ENCODE data around the gene SRM. TPM values are rescaled to one million over a fixed set of nuclear protein-coding genes. Genes with fewer than 3 reads are reported as not detected.
A peak's percentile ranks its signal among the peaks of the same experiment; 100 is the strongest.
"Not testable (repeated sequence)": the region's sequence is repeated elsewhere in the genome, so short reads cannot be mapped to it uniquely, and the experiment has no call there.

The SRM gene
- total RNA-seq, 1 donor, result 21.0 TPM

- no peaks in the 10 kb centered on the region for H3K9me3 ChIP-seq (ENCODE audit: low read depth, low read length)
- TF ChIP-seq, protein P1, sequence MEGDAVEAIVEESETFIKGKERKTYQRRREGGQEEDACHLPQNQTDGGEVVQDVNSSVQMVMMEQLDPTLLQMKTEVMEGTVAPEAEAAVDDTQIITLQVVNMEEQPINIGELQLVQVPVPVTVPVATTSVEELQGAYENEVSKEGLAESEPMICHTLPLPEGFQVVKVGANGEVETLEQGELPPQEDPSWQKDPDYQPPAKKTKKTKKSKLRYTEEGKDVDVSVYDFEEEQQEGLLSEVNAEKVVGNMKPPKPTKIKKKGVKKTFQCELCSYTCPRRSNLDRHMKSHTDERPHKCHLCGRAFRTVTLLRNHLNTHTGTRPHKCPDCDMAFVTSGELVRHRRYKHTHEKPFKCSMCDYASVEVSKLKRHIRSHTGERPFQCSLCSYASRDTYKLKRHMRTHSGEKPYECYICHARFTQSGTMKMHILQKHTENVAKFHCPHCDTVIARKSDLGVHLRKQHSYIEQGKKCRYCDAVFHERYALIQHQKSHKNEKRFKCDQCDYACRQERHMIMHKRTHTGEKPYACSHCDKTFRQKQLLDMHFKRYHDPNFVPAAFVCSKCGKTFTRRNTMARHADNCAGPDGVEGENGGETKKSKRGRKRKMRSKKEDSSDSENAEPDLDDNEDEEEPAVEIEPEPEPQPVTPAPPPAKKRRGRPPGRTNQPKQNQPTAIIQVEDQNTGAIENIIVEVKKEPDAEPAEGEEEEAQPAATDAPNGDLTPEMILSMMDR (IDR thresholded peaks at IDR 0.05; ENCODE audit: extremely low read depth, low read depth, low read length), result no peak
- H3K27ac ChIP-seq (ENCODE audit: low read depth, low read length), result peak overlapping the region; percentile 74
- H3K4me2 ChIP-seq (ENCODE audit: insufficient read depth, low read length), result peak overlapping the region; percentile 79
- peaks cover 15% of the 10 kb centered on the region for H3K4me1 ChIP-seq (ENCODE audit: insufficient read depth, low read length)
- H2AFZ ChIP-seq (ENCODE audit: low read length), result peak overlapping the region; percentile 95
- H3K79me2 ChIP-seq (ENCODE audit: insufficient read depth, low read length), result peaks cover 19% of the 10 kb centered on the region
- H3K4me3 ChIP-seq (ENCODE audit: insufficient read depth, low read length), result peak overlapping the region; percentile 98
- H3K36me3 ChIP-seq (ENCODE audit: insufficient read depth, low read length), result peaks cover 31% of the 10 kb centered on the region
- H3K27me3 ChIP-seq (ENCODE audit: insufficient read depth, low read length), result no peaks in the 10 kb centered on the region
- DNase-seq (ENCODE audit: insufficient read length, low spot score, missing footprints), result no peak
- no peaks in the 10 kb centered on the region for H4K20me1 ChIP-seq (ENCODE audit: insufficient read depth, low read length)
These were observed 39.1 kb upstream of the SRM start for GRCh38 chr1:11098931-11099309.

GRCh38 chr1:11083784-11084183 is 24.0 kb upstream of the SRM start:
- H3K27ac ChIP-seq (ENCODE audit: low read depth, low read length); H3K4me2 ChIP-seq (ENCODE audit: insufficient read depth, low read length); DNase-seq (ENCODE audit: insufficient read length, low spot score, missing footprints); H3K79me2 ChIP-seq (ENCODE audit: insufficient read depth, low read length); H3K4me3 ChIP-seq (ENCODE audit: insufficient read depth, low read length); H3K27me3 ChIP-seq (ENCODE audit: insufficient read depth, low read length); H2AFZ ChIP-seq (ENCODE audit: low read length); H3K4me1 ChIP-seq (ENCODE audit: insufficient read depth, low read length); H3K9me3 ChIP-seq (ENCODE audit: low read depth, low read length); H4K20me1 ChIP-seq (ENCODE audit: insufficient read depth, low read length): not testable (repeated sequence)
- H3K36me3 ChIP-seq (ENCODE audit: insufficient read depth, low read length), result peaks cover 53% of the 10 kb centered on the region

DNA sequence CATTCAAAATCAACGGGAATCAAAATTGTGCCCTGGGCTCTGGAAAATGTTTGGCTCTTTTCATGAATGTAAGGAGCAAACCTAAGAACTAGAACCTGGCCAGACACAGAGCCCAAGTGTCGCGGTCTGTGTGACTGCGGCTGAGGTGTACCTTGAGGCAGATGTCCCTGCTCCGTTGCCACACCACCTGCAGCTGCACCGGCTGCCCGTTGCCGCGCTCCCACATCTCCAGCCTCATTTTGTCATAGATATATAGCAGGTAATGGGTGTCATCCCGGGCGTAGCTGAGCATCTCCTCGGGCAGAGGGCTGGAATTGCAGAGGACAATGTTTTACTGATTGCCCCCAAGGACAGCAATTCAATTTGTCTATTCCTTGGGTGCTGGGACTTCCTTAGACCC is 21.1 kb upstream of the SRM start:
- no peaks in the 10 kb centered on the region for H3K4me1 ChIP-seq (ENCODE audit: insufficient read depth, low read length)
- no peak overlapping the region for H3K27ac ChIP-seq (ENCODE audit: low read depth, low read length)
- no peaks in the 10 kb centered on the region for H3K27me3 ChIP-seq (ENCODE audit: insufficient read depth, low read length)
- no peak for DNase-seq (ENCODE audit: insufficient read length, low spot score, missing footprints)
- no peaks in the 10 kb centered on the region for H3K79me2 ChIP-seq (ENCODE audit: insufficient read depth, low read length)
- H3K4me3 ChIP-seq (ENCODE audit: insufficient read depth, low read length), result no peak overlapping the region
- no peaks in the 10 kb centered on the region for H3K9me3 ChIP-seq (ENCODE audit: low read depth, low read length)
- TF ChIP-seq, protein P1 (IDR thresholded peaks at IDR 0.05; ENCODE audit: extremely low read depth, low read depth, low read length), result no peak
- H2AFZ ChIP-seq (ENCODE audit: low read length), result no peak overlapping the region
- H3K4me2 ChIP-seq (ENCODE audit: insufficient read depth, low read length), result no peak overlapping the region
- peaks cover 50% of the 10 kb centered on the region for H3K36me3 ChIP-seq (ENCODE audit: insufficient read depth, low read length)
- H4K20me1 ChIP-seq (ENCODE audit: insufficient read depth, low read length), result no peaks in the 10 kb centered on the region

DNA sequence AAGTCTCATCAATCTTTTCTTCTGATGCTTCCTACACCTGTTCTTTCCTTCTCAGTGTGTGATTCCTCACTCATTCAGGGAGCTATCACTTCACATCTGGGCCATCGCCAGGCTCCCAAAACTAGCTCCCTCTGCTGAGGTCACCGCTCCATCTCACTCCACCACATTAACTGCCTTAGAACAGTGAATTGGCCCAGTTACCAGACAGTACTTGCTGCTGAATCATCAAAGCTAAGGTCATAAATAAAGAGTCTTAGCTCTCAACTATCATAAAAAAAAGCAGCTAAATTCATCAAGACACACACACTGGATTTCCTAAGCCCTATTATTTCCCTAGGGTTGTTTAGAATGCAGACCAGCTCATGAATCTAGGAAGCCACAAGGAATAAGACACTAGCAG is 18.8 kb upstream of the SRM start:
- H4K20me1 ChIP-seq (ENCODE audit: insufficient read depth, low read length), result no peaks in the 10 kb centered on the region
- no peak overlapping the region for H3K4me2 ChIP-seq (ENCODE audit: insufficient read depth, low read length)
- no peaks in the 10 kb centered on the region for H3K79me2 ChIP-seq (ENCODE audit: insufficient read depth, low read length)
- H3K27ac ChIP-seq (ENCODE audit: low read depth, low read length), result no peak overlapping the region
- H3K9me3 ChIP-seq (ENCODE audit: low read depth, low read length), result no peaks in the 10 kb centered on the region
- no peak overlapping the region for H2AFZ ChIP-seq (ENCODE audit: low read length)
- H3K36me3 ChIP-seq (ENCODE audit: insufficient read depth, low read length), result peaks cover 66% of the 10 kb centered on the region
- DNase-seq (ENCODE audit: insufficient read length, low spot score, missing footprints), result peak; percentile 94
- TF ChIP-seq, protein P1 (IDR thresholded peaks at IDR 0.05; ENCODE audit: extremely low read depth, low read depth, low read length), result no peak
- no peaks in the 10 kb centered on the region for H3K27me3 ChIP-seq (ENCODE audit: insufficient read depth, low read length)
- no peaks in the 10 kb centered on the region for H3K4me1 ChIP-seq (ENCODE audit: insufficient read depth, low read length)
- H3K4me3 ChIP-seq (ENCODE audit: insufficient read depth, low read length), result no peak overlapping the region

- H3K36me3 ChIP-seq (ENCODE audit: insufficient read depth, low read length), result peaks cover 71% of the 10 kb centered on the region
- H3K79me2 ChIP-seq (ENCODE audit: insufficient read depth, low read length); H3K9me3 ChIP-seq (ENCODE audit: low read depth, low read length); H2AFZ ChIP-seq (ENCODE audit: low read length); DNase-seq (ENCODE audit: insufficient read length, low spot score, missing footprints); H3K27ac ChIP-seq (ENCODE audit: low read depth, low read length); H3K4me3 ChIP-seq (ENCODE audit: insufficient read depth, low read length); H3K4me2 ChIP-seq (ENCODE audit: insufficient read depth, low read length); H3K27me3 ChIP-seq (ENCODE audit: insufficient read depth, low read length); H3K4me1 ChIP-seq (ENCODE audit: insufficient read depth, low read length); H4K20me1 ChIP-seq (ENCODE audit: insufficient read depth, low read length): not testable (repeated sequence)
These were observed 13.6 kb upstream of the SRM start for GRCh38 chr1:11073398-11073797.

All from osteoblast (primary cell).